HEK293T (cell line): ENCODE measurements around the gene ARMC6.
"Not testable (repeated sequence)": the region's sequence is repeated elsewhere in the genome, so short reads cannot be mapped to it uniquely, and the experiment has no call there.

Experiments
- CTCF ChIA-PET: fragments of 350-600 bp; formaldehyde crosslinking; extraction: SDS; loops from one replicate; lab custom pipeline; 2021; ENCODE audit warnings: antibody characterized with exemption, inconsistent platforms; lab: Yijun Ruan, JAX
- POLR2A ChIA-PET: fragments of 350-600 bp; formaldehyde crosslinking; extraction: SDS; loops from one replicate; lab custom pipeline; 2020; ENCODE audit warnings: antibody characterized with exemption, inconsistent platforms; lab: Yijun Ruan, JAX
- DNase-seq: peaks from one replicate; pipeline ENCODE4 v3.0.0; 2012; ENCODE audit warnings: mixed read lengths; ENCODE audit errors: extremely low spot score
- ARNT ChIP-seq: fragments of 450-650 bp; IDR thresholded peaks from 2 replicates; pipeline ENCODE4 v1.6.1; 2017; ENCODE audit warnings: mild to moderate bottlenecking
- BHLHE40 ChIP-seq: fragments of 450-650 bp; IDR thresholded peaks from 2 replicates; pipeline ENCODE4 v1.6.1; 2016; ENCODE audit warnings: mild to moderate bottlenecking, moderate library complexity, borderline replicate concordance
- CTBP1 ChIP-seq: fragments of 450-650 bp; IDR thresholded peaks from 2 replicates; pipeline ENCODE4 v1.6.1; 2016; ENCODE audit warnings: borderline replicate concordance
- ELF4 ChIP-seq: fragments of 450-650 bp; IDR thresholded peaks from 2 replicates; pipeline ENCODE4 v1.6.1; 2017; ENCODE audit warnings: antibody characterized with exemption
- FOXA1 ChIP-seq: fragments of 450-650 bp; IDR thresholded peaks from 2 replicates; pipeline ENCODE4 v1.6.1; 2016; ENCODE audit warnings: mild to moderate bottlenecking
- FOXK2 ChIP-seq: fragments of 450-650 bp; IDR thresholded peaks from 2 replicates; pipeline ENCODE4 v1.6.1; 2016; ENCODE audit warnings: mild to moderate bottlenecking
- FOXM1 ChIP-seq: fragments of 450-650 bp; IDR thresholded peaks from 2 replicates; pipeline ENCODE4 v1.6.1; 2017; ENCODE audit warnings: mild to moderate bottlenecking, borderline replicate concordance
- HDGF ChIP-seq: fragments of 450-650 bp; IDR thresholded peaks from 2 replicates; pipeline ENCODE4 v1.6.1; 2017; ENCODE audit warnings: antibody characterized with exemption, borderline replicate concordance
- L3MBTL2 ChIP-seq: fragments of 450-650 bp; conservative IDR thresholded peaks from 2 replicates; pipeline ENCODE4 v1.6.1; 2016; ENCODE audit warnings: mild to moderate bottlenecking
- LEF1 ChIP-seq: fragments of 450-650 bp; IDR thresholded peaks from 2 replicates; pipeline ENCODE4 v1.6.1; 2017; ENCODE audit warnings: mild to moderate bottlenecking, borderline replicate concordance
- NFRKB ChIP-seq: fragments of 450-650 bp; IDR thresholded peaks from 2 replicates; pipeline ENCODE4 v1.6.1; 2016; ENCODE audit warnings: mild to moderate bottlenecking, moderate library complexity
- PKNOX1 ChIP-seq: fragments of 450-650 bp; IDR thresholded peaks from 2 replicates; pipeline ENCODE4 v1.6.1; 2016
- SP1 ChIP-seq: fragments of 450-650 bp; IDR thresholded peaks from 2 replicates; pipeline ENCODE4 v1.6.1; 2017
- SUZ12 ChIP-seq: fragments of 450-650 bp; IDR thresholded peaks from 2 replicates; pipeline ENCODE4 v1.6.1; 2016; ENCODE audit warnings: mild to moderate bottlenecking
- TARDBP ChIP-seq: fragments of 450-650 bp; IDR thresholded peaks from 2 replicates; pipeline ENCODE4 v1.6.1; 2016
- ZNF384 ChIP-seq: fragments of 450-650 bp; IDR thresholded peaks from 2 replicates; pipeline ENCODE4 v1.6.1; 2016

ARMC6 gene

GRCh38 chr19:19006213-19006612 lies 27.2 kb upstream of the ARMC6 start:
- POLR2A ChIA-PET = no interaction called here
- CTCF ChIA-PET = no interaction called here
- TF ChIP-seq CTBP1 = no peak
- TF ChIP-seq SUZ12 = no peak
- TF ChIP-seq ARNT = no peak
- no peak for TF ChIP-seq NFRKB
- no peak for TF ChIP-seq SP1
- TF ChIP-seq BHLHE40 = no peak
- no peak for TF ChIP-seq FOXK2
- no peak for TF ChIP-seq TARDBP
- TF ChIP-seq FOXA1 = no peak
- TF ChIP-seq L3MBTL2 = no peak
- no peak for TF ChIP-seq LEF1
- DNase-seq = no peak

- CTCF ChIA-PET = no interaction called here
- DNase-seq = no peak
- no peak for TF ChIP-seq TARDBP
- no peak for TF ChIP-seq NFRKB
- no peak for TF ChIP-seq CTBP1
- TF ChIP-seq ARNT = no peak
- no peak for TF ChIP-seq PKNOX1
- no peak for TF ChIP-seq FOXM1
- TF ChIP-seq HDGF = no peak
- TF ChIP-seq ZNF384 = no peak
- no peak for TF ChIP-seq SUZ12
- no peak for TF ChIP-seq LEF1
- TF ChIP-seq L3MBTL2 = no peak
- POLR2A ChIA-PET = no interaction called here
Observed at GRCh38 chr19:19009951-19010350, 23.5 kb upstream of the ARMC6 start.

- POLR2A ChIA-PET = no interaction called here
- TF ChIP-seq TARDBP (no peak), FOXM1 (no peak), ELF4 (no peak), ZNF384 (no peak), L3MBTL2 (no peak), BHLHE40 (no peak), ARNT (no peak), NFRKB (no peak), HDGF (no peak), FOXK2 (no peak), SUZ12 (no peak), FOXA1 (no peak), LEF1 (no peak), SP1 (no peak), PKNOX1 (no peak), CTBP1 (no peak)
- no peak for DNase-seq
- CTCF ChIA-PET = no interaction called here
Observed at GRCh38 chr19:19010551-19010950, 22.9 kb upstream of the ARMC6 start.

- TF ChIP-seq LEF1 (no peak), FOXM1 (no peak), NFRKB (no peak), PKNOX1 (no peak), SUZ12 (no peak), FOXA1 (no peak), FOXK2 (no peak), ARNT (no peak), CTBP1 (no peak), ZNF384 (no peak), BHLHE40 (no peak), L3MBTL2 (no peak), ELF4 (no peak), TARDBP (no peak), HDGF (no peak), SP1 (no peak)
- ChIA-PET CTCF (no interaction called here), POLR2A (no interaction called here)
- DNase-seq = no peak
Observed at GRCh38 chr19:19021115-19021514, 12.3 kb upstream of the ARMC6 start.

DNA sequence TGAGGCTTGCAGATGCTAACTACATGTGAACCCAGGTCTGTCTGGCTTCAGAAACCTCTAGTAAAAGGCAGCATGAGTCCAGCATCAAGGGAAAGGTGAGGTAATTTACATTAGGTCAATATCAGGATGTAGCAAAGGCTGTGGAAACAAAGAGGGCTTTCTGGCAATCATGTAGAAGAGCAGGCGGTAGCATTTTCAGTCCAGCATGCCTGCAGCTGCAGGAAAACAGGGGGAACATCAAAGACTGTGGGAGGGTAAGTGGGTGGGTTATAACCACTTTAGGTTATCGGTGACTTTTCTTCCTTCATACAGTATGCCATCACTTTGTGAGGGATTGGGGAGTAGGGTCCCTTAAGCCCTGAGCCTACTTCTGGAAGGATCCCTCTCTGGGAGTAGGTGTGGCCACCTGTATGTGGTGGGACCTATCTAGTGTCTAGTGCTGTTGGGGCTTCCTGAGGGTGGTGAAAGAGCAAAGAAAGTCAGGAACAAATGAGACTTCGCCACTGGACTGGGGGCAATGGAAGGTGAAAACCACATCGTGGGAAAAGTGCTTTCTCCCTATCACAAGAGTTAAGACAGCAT lies 10.9 kb upstream of the ARMC6 start:
- no peak for DNase-seq
- ChIA-PET CTCF (no interaction called here), POLR2A (no interaction called here)
- no peak for TF ChIP-seq FOXM1
- TF ChIP-seq ZNF384 = no peak
- TF ChIP-seq BHLHE40 = no peak
- no peak for TF ChIP-seq TARDBP
- TF ChIP-seq FOXK2 = no peak
- no peak for TF ChIP-seq L3MBTL2
- no peak for TF ChIP-seq ARNT
- no peak for TF ChIP-seq SP1

GRCh38 chr19:19023376-19023775 lies 10.0 kb upstream of the ARMC6 start:
- POLR2A ChIA-PET, DNase-seq: not testable (repeated sequence)
- CTCF ChIA-PET = interaction anchor here (0.7 kb wide), 1 partner anchor 41 kb away, joined by 4 read pairs; no protein-coding TSS in a partner anchor

DNA sequence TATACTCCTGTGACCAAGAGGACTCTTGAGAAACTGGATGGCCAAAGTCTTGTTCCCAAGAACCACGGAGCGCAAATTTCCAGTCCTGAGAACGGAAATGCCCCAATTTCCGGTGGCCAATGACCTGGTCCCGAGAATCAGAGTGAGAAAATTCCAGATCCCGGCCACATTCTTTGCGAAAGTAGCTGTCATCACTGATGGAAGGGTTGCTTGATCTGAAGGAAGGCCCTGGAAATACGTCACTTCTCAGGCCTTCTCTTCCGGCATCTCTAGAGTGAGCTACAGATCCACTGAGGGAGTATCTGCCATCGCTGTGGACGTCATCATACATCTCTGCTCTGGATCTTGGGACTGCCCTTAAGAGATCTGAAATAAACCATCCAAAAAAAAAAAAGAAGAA lies 7.5 kb upstream of the ARMC6 start:
- no peak for DNase-seq
- ChIA-PET CTCF (no interaction called here), POLR2A (no interaction called here)
- TF ChIP-seq L3MBTL2 (no peak), SUZ12 (no peak), SP1 (no peak), FOXM1 (no peak), ZNF384 (no peak), HDGF (no peak), NFRKB (no peak), ARNT (no peak), BHLHE40 (no peak), FOXA1 (no peak), CTBP1 (no peak), ELF4 (no peak), TARDBP (no peak), FOXK2 (no peak), PKNOX1 (no peak)
